ENCODE data around the gene MRPL24. TPM values are rescaled to one million over a fixed set of nuclear protein-coding genes. Genes with fewer than 3 reads are reported as not detected.

MRPL24 gene
- total and polyA plus RNA-seq, 2 of the 4 experiments (the other 2 are of a cell fraction): 68.8 to 99.5 TPM

GRCh38 chr1:156760796-156761104, 19.9 kb upstream of the MRPL24 start:
- Histone ChIP-seq H2AFZ (replicated peaks; ENCODE audit: low read length, poor library complexity) (no peak overlapping the region), H3K27ac (ENCODE audit: insufficient read depth, low read length) (no peak overlapping the region), H3K14ac (replicated peaks; ENCODE audit: low read depth, low read length) (no peak overlapping the region), H2AK5ac (ENCODE audit: low read depth, low read length) (no peak overlapping the region), H3K18ac (ENCODE audit: low read depth, low read length) (no peak overlapping the region), H2BK5ac (ENCODE audit: low read depth, low read length, poor library complexity, severe bottlenecking) (no peak overlapping the region), H3K27me3 (ENCODE audit: control insufficient read depth, insufficient read depth, low read length) (no peaks in the 10 kb centered on the region), H4K8ac (ENCODE audit: low read depth in 2 of 2, low read length in 2 of 2) (no peak overlapping the region), H4K5ac (ENCODE audit: low read depth, low read length) (no peak overlapping the region), H3K9me1 (ENCODE audit: insufficient read depth, low read length) (no peaks in the 10 kb centered on the region), H3K4me2 (ENCODE audit: low read depth, low read length) (no peak overlapping the region), H2BK120ac (ENCODE audit: low read depth, low read length) (no peak overlapping the region), H2AK9ac (replicated peaks; ENCODE audit: low read depth, low read length, poor library complexity) (no peak overlapping the region), H3K9me3 (ENCODE audit: control insufficient read depth, insufficient read depth, low read length) (no peaks in the 10 kb centered on the region), H2BK15ac (ENCODE audit: low read depth, low read length) (no peak overlapping the region), H3K56ac (ENCODE audit: extremely low read depth, insufficient read depth, low read length) (no peak overlapping the region), H3K4me3 (ENCODE audit: insufficient read depth, low read depth, low read length) (no peak overlapping the region), H4K20me1 (ENCODE audit: insufficient read depth, low read length) (no peaks in the 10 kb centered on the region), H3K4ac (ENCODE audit: low read depth, low read length) (no peak overlapping the region), H2BK20ac (ENCODE audit: low read depth, low read length) (no peak overlapping the region), H3K36me3 (ENCODE audit: control insufficient read depth, insufficient read depth, low read length) (no peaks in the 10 kb centered on the region), H3K9ac (ENCODE audit: low read depth, low read length) (no peak overlapping the region), H4K91ac (ENCODE audit: insufficient read depth, low read depth, low read length) (no peak overlapping the region), H3K4me1 (ENCODE audit: control insufficient read depth, insufficient read depth, low read length) (no peaks in the 10 kb centered on the region), H3K79me1 (ENCODE audit: low read depth in 1 of 2, low read length in 2 of 2) (peaks cover under 1 to 3% of the 10 kb centered on the region in 2 experiments; a peak in 3 of 4 replicates), H3K23ac (ENCODE audit: low read depth, low read length) (no peak overlapping the region)
- in situ Hi-C loops (cut with MboI; ENCODE audit: low sequenced_read_pairs) (no loop called here), intact Hi-C loops (cut with micrococcal nuclease) (no loop called here), dilution Hi-C loops (cut with HindIII; ENCODE audit: low sequenced_read_pairs, unreplicated experiment) (no loop called here)
- ChIA-PET POLR2A (ENCODE audit: unreplicated experiment) (no interaction called here), CTCF (no interaction called here)
- no peak for DNase-seq
- BruUV-seq (replicated peaks): no TSS peak
- TF ChIP-seq CHD1 (IDR thresholded peaks at IDR 0.05; ENCODE audit: low read depth, low read length): no peak
- no peak for TF ChIP-seq RCOR1 (IDR thresholded peaks at IDR 0.05; ENCODE audit: insufficient replicate concordance, low read length)
- no peak for TF ChIP-seq RAD21 (IDR thresholded peaks at IDR 0.05; ENCODE audit: low read length)
- TF ChIP-seq MAZ (IDR thresholded peaks at IDR 0.05; ENCODE audit: borderline replicate concordance, low read depth, low read length): no peak
- TF ChIP-seq RFX5 (IDR thresholded peaks at IDR 0.05; ENCODE audit: low read depth, low read length): no peak
- no peak for TF ChIP-seq MAFK (IDR thresholded peaks at IDR 0.05; ENCODE audit: low read depth, low read length)
- no peak for TF ChIP-seq CEBPB (IDR thresholded peaks at IDR 0.05; ENCODE audit: low read depth, low read length)
- WGBS, 2 experiments (ENCODE audit: extremely low coverage in 2 of 2, insufficient read length in 1 of 2): 90% methylated on average over 2 of the region's 4 CpGs; no CpG with 5 or more reads in 1 of the 2 experiments
- ATAC-seq (ENCODE audit: low read depth): no peak

Measured in IMR-90 (cell line).